ENCODE results near the gene RPL28. TPM values are rescaled to one million over a fixed set of nuclear protein-coding genes. Genes with fewer than 3 reads are reported as not detected.

Gene RPL28
- total RNA-seq, 1 experiment from 2014 or later: 535 TPM

- DNase-seq (ENCODE audit: low read depth): no peak
Measured at GRCh38 chr19:55373306-55373992, 12.3 kb upstream of the RPL28 start.

- no peak for DNase-seq (ENCODE audit: low read depth)
Measured at GRCh38 chr19:55373993-55374757, 11.6 kb upstream of the RPL28 start.

GRCh38 chr19:55376241-55376933, 9.3 kb upstream of the RPL28 start, which contains the start of gene TMEM190:
Gene TMEM190, plus strand, starts transcription at chr19:55376826. Its CDS starts 28 bp downstream, at chr19:55376854.
- DNase-seq (ENCODE audit: low read depth): no peak

GRCh38 chr19:55377356-55378131, 8.2 kb upstream of the RPL28 start:
- DNase-seq (ENCODE audit: low read depth): no peak

GRCh38 chr19:55379174-55379573, 6.6 kb upstream of the RPL28 start:
- DNase-seq (ENCODE audit: low read depth): peak; percentile 72

- no peak for DNase-seq (ENCODE audit: low read depth)
Measured at GRCh38 chr19:55382013-55382412, 3.7 kb upstream of the RPL28 start.

GRCh38 chr19:55382522-55383054, 3.1 kb upstream of the RPL28 start:
- no peak for DNase-seq (ENCODE audit: low read depth)

- DNase-seq (ENCODE audit: low read depth): no peak
Measured at GRCh38 chr19:55383279-55384130, 2.2 kb upstream of the RPL28 start.

GRCh38 chr19:55384131-55384919, 1.4 kb upstream of the RPL28 start, which contains the start of gene TMEM238:
Gene TMEM238, minus strand, starts transcription at chr19:55384292. Its CDS starts 33 bp downstream, at chr19:55384259.
- no peak for DNase-seq (ENCODE audit: low read depth)

- peak; percentile 92 for DNase-seq (ENCODE audit: low read depth)
Measured at GRCh38 chr19:55384920-55385723, 610 bp upstream of the RPL28 start.

- no peak for DNase-seq (ENCODE audit: low read depth)
Measured at GRCh38 chr19:55386493-55386971, 800 bp downstream of the RPL28 start.

- DNase-seq (ENCODE audit: low read depth): no peak
Measured at GRCh38 chr19:55387736-55388497, 2.2 kb downstream of the RPL28 start.

- DNase-seq (ENCODE audit: low read depth): no peak
Measured at GRCh38 chr19:55389386-55390317, 3.9 kb downstream of the RPL28 start.

GRCh38 chr19:55390461-55390880, 4.7 kb downstream of the RPL28 start:
- no peak for DNase-seq (ENCODE audit: low read depth)

GRCh38 chr19:55391191-55391670, 5.5 kb downstream of the RPL28 start:
- DNase-seq (ENCODE audit: low read depth): no peak

All from LHCN-M2 (cell line).